T47D (cell line): Measurements from ENCODE around the gene CCR2.
A peak's percentile ranks its signal among the peaks of the same experiment; 100 is the strongest.
"Not testable (repeated sequence)": the region's sequence is repeated elsewhere in the genome, so short reads cannot be mapped to it uniquely, and the experiment has no call there.

Experiments used
- DNase-seq, 2 experiments: peaks; one replicate each; pipeline versions ENCODE4 v3.0.0 to v3.0.0-alpha.2; 2011 to 2012; ENCODE audit warnings: low read depth in 1 of 2, low spot score in 1 of 2
- JUND ChIP-seq: IDR thresholded peaks from 2 replicates; pipeline ENCODE4 v1.6.1; 2012; ENCODE audit warnings: low read depth
- in situ Hi-C: cut with HindIII; loops from 2 replicates; pipeline ENCODE4 v1.10.0; 2016; ENCODE audit warnings: low sequenced_read_pairs, low pct_unique_long_range_greater_than_20kb

Gene CCR2

GRCh38 chr3:46353647-46354410 is at the start of gene CCR2:
Gene CCR2, plus strand, starts transcription at chr3:46354111. Its CDS starts 3,417 bp downstream, at chr3:46357528.
- DNase-seq, result no peak
- in situ Hi-C loops, result no loop called here
- no peak for TF ChIP-seq JUND

GRCh38 chr3:46304739-46305138 is 49.2 kb upstream of the CCR2 start:
- in situ Hi-C loops, result no loop called here
- DNase-seq, result no peak
- TF ChIP-seq JUND, result no peak

- peak; percentile 26 to 84 for DNase-seq
- in situ Hi-C loops, result no loop called here
These were observed 40.9 kb upstream of the CCR2 start for GRCh38 chr3:46312991-46313390.

GRCh38 chr3:46314517-46314916 is 39.4 kb upstream of the CCR2 start:
- no peak for DNase-seq
- in situ Hi-C loops, result no loop called here
- TF ChIP-seq JUND, result no peak

More at GRCh38 chr3:46312991-46313390, 40.9 kb upstream of the CCR2 start:
- TF ChIP-seq JUND, result peak; percentile 73; the same call in 1 of the 2 replicates

- DNase-seq, result no peak
- no peak for TF ChIP-seq JUND
These were observed 37.7 kb upstream of the CCR2 start for GRCh38 chr3:46316206-46316605.

GRCh38 chr3:46318207-46318927 is 35.5 kb upstream of the CCR2 start:
- in situ Hi-C loops, result no loop called here
- no peak for DNase-seq
- TF ChIP-seq JUND, result no peak

More at GRCh38 chr3:46316206-46316605, 37.7 kb upstream of the CCR2 start:
- in situ Hi-C loops, result no loop called here

GRCh38 chr3:46321461-46322104 is 32.3 kb upstream of the CCR2 start:
- no peak for DNase-seq
- in situ Hi-C loops, result no loop called here
- TF ChIP-seq JUND, result no peak

- in situ Hi-C loops, result no loop called here
- TF ChIP-seq JUND, result no peak
- DNase-seq, result no peak
These were observed 29.9 kb upstream of the CCR2 start for GRCh38 chr3:46324036-46324435.

- in situ Hi-C loops, result no loop called here
- peak in 1 of 2 experiments; percentile 64 for DNase-seq
- no peak for TF ChIP-seq JUND
These were observed 28.1 kb upstream of the CCR2 start for GRCh38 chr3:46325645-46326300.

- in situ Hi-C loops, DNase-seq: not testable (repeated sequence)
These were observed 23.2 kb upstream of the CCR2 start for GRCh38 chr3:46330676-46331075.

- in situ Hi-C loops, result no loop called here
- no peak for DNase-seq
- peak; percentile 30; the same call in 1 of the 2 replicates for TF ChIP-seq JUND
These were observed 19.0 kb upstream of the CCR2 start for GRCh38 chr3:46334741-46335478.

- TF ChIP-seq JUND, result no peak; the same call in 1 of the 2 replicates
- in situ Hi-C loops, result no loop called here
These were observed 18.4 kb upstream of the CCR2 start for GRCh38 chr3:46335541-46335940.

More at GRCh38 chr3:46335541-46335940, 18.4 kb upstream of the CCR2 start:
- DNase-seq, result no peak
